Parathyroid adenoma (tissue), 2 donors: ENCODE data around the gene NAT8.
"Not testable (repeated sequence)": the region's sequence is repeated elsewhere in the genome, so short reads cannot be mapped to it uniquely, and the experiment has no call there.

ENCODE experiments used
- H2AFZ ChIP-seq: fragments of 300-600 bp; sonication (generic); one replicate; pipeline ENCODE4 v1.7.0; 2017; ENCODE audit warnings: antibody characterized with exemption, mild to moderate bottlenecking
- H3K27ac ChIP-seq: fragments of 300-600 bp; sonication (generic); one replicate; pipeline ENCODE4 v1.7.0; 2017
- H3K27me3 ChIP-seq: fragments of 300-600 bp; sonication (generic); one replicate; pipeline ENCODE4 v1.7.0; 2017; ENCODE audit warnings: low read length; ENCODE audit not compliant: control insufficient read depth, insufficient read depth
- H3K36me3 ChIP-seq: fragments of 300-600 bp; sonication (generic); one replicate; pipeline ENCODE4 v1.7.0; 2017; ENCODE audit warnings: low read length; ENCODE audit not compliant: control insufficient read depth, insufficient read depth
- H3K4me1 ChIP-seq: fragments of 300-600 bp; sonication (generic); one replicate; pipeline ENCODE4 v1.7.0; 2017; ENCODE audit warnings: control low read depth
- H3K4me2 ChIP-seq: fragments of 300-600 bp; sonication (generic); one replicate; pipeline ENCODE4 v1.7.0; 2017; ENCODE audit warnings: low read length
- H3K4me3 ChIP-seq: fragments of 300-600 bp; sonication (generic); one replicate; pipeline ENCODE4 v1.7.0; 2017; ENCODE audit warnings: low read depth, low read length
- H3K79me2 ChIP-seq: fragments of 300-600 bp; sonication (generic); one replicate; pipeline ENCODE4 v1.7.0; 2017; ENCODE audit warnings: control low read depth
- H3K9ac ChIP-seq: fragments of 300-600 bp; sonication (generic); one replicate; pipeline ENCODE4 v1.7.0; 2017; ENCODE audit warnings: mild to moderate bottlenecking
- H3K9me3 ChIP-seq: fragments of 300-600 bp; sonication (generic); one replicate; pipeline ENCODE4 v1.7.0; 2017; ENCODE audit warnings: low read length; ENCODE audit not compliant: control insufficient read depth
- TF ChIP-seq, protein P1 (sequence below): fragments of 300-600 bp; sonication (generic); IDR thresholded peaks from one replicate; pipeline ENCODE4 v1.7.0; 2017; ENCODE audit warnings: antibody characterized with exemption, mild to moderate bottlenecking
- donor health status: primary hyperparathyroidism.

Gene NAT8, protein sequence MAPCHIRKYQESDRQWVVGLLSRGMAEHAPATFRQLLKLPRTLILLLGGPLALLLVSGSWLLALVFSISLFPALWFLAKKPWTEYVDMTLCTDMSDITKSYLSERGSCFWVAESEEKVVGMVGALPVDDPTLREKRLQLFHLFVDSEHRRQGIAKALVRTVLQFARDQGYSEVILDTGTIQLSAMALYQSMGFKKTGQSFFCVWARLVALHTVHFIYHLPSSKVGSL

DNA sequence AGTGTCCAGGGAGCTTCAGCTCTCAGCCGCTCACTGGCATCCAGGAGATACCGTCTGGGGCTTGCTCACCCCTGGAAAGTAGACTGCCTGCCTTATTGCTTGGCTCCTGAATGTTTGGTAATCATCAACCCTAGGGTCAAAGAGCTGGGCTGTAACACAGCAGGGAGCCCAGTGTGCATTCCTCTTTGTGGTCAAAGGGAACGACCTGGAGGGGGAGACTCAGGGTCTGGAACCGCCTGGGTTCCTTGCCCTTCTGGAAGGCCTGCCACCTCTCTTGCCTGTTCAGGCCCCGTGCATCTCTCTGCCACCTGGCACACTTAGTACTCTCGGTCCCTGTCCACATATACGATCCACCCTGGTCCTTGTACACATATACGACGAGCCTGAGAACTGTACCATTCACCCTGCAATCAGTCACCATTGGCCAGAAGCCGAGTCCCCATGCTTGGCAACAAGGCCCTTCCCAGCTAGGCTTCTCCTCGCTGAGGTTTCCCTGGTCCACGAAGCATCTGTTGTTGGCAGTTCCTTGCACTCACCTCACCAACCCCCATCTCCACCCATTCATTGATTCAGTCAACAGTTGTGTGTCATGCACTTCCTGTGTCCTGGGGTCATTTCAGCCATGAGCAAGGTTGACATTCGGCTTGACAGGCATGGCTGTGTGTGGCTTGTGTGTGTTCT lies at the start of gene NAT8:
TSS of gene NAT8 (minus strand) at position 85 of the 681 bp plus-strand sequence. CDS start 794 bp downstream, outside the sequence.
- no peak within 1 kb of the TSS for H3K4me3 ChIP-seq
- H3K4me1 ChIP-seq = peaks cover 3% of the 10 kb centered on the region
- no peaks in the 10 kb centered on the region for H3K36me3 ChIP-seq
- TF ChIP-seq, protein P1, sequence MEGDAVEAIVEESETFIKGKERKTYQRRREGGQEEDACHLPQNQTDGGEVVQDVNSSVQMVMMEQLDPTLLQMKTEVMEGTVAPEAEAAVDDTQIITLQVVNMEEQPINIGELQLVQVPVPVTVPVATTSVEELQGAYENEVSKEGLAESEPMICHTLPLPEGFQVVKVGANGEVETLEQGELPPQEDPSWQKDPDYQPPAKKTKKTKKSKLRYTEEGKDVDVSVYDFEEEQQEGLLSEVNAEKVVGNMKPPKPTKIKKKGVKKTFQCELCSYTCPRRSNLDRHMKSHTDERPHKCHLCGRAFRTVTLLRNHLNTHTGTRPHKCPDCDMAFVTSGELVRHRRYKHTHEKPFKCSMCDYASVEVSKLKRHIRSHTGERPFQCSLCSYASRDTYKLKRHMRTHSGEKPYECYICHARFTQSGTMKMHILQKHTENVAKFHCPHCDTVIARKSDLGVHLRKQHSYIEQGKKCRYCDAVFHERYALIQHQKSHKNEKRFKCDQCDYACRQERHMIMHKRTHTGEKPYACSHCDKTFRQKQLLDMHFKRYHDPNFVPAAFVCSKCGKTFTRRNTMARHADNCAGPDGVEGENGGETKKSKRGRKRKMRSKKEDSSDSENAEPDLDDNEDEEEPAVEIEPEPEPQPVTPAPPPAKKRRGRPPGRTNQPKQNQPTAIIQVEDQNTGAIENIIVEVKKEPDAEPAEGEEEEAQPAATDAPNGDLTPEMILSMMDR = no peak
- no peak within 1 kb of the TSS for H2AFZ ChIP-seq
- no peak within 1 kb of the TSS for H3K9ac ChIP-seq
- H3K27ac ChIP-seq = no peak within 1 kb of the TSS
- H3K9me3 ChIP-seq = no peaks in the 10 kb centered on the region
- H3K4me2 ChIP-seq = no peak within 1 kb of the TSS
- no peaks in the 10 kb centered on the region for H3K27me3 ChIP-seq
- no peaks in the 10 kb centered on the region for H3K79me2 ChIP-seq

DNA sequence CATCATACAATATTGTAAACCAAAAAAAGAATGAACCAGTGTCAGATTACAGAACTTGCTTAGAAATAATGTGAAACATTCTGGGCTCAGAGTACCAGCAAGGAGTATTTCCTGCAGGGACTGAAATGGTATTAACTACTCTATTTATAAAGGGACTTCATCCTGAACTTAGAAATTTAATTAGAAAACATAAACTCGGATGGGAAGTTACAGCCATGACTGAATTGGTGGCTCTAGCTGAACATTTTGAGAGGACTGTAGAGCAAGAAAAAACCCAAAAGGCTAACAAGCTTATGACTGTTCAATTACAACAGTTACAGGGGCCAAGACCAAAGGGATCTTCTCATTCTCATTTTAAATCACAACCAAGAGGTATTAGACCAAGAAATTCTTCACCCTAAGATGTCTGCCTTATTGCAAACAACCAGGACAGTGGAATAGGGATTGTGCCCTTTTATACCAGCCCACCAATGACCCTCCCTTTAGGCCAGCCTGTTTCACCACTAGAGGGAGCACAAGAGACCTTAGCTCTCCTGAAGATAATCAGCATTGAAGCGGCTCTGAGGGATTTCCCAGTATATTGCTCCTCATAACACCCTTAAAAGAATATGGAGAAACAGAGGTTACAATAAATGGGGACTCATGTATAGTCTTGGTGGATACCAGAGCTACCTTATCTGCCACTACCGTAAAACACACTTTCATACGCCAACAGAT lies 48.3 kb upstream of the NAT8 start:
- TF ChIP-seq, protein P1 = peak; percentile 49
- H2AFZ ChIP-seq, H3K4me1 ChIP-seq, H3K36me3 ChIP-seq, H3K27me3 ChIP-seq, H3K4me3 ChIP-seq, H3K4me2 ChIP-seq, H3K9me3 ChIP-seq, H3K9ac ChIP-seq, H3K79me2 ChIP-seq, H3K27ac ChIP-seq: not testable (repeated sequence)

DNA sequence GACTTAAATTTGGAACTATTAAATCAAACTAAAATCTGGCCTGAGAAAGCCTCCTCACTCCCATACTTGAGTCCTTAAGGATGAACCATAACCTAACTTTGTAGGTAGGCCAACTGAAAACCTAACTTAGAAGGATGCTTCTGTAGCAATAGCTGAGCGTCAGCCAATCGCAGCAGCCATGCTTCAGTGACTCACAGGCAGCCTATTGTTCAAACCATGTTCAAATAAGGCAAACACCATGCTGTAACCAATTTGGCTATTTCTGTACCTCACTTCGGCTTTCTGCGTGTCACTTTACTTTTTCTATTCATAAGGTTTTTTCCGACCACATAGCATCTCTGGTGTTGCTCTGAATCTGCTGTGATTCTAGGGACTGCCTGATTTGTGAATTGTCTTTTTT lies 46.3 kb upstream of the NAT8 start:
- H3K27me3 ChIP-seq, H3K79me2 ChIP-seq, H3K36me3 ChIP-seq: not testable (repeated sequence)

DNA sequence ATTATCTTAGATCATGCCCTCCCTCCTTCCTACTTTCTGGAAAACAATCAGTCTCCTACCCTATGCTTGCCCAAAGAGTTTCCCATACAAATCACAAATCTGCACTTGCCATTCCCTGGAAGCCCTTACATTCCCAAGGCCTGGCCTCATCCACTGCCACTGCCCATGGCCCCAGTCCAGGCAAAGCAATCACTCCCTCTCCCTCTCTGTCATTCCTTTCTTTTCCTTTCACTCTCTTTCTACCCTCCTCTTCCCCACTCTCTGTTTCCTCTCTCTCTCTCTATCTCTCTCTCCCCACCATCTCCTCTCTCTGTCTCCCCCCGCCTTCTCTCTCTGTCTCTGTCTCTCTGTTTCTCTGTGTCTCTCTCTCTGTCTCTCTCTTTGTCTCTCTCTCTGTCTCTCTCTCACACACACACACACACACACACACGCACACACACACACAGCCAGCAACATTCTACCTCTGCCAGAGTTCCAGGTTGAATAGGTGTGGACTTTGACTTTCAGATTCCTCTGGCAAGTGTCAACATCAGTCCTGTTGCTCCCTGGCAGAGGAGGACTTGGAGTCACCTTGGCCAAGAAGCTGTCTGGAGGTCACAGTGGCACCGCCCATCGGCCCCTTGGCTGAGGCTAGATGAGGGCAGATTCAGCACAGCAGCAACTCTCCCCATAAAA lies 43.7 kb upstream of the NAT8 start:
- H3K36me3 ChIP-seq = no peaks in the 10 kb centered on the region
- H3K27me3 ChIP-seq = no peaks in the 10 kb centered on the region
- no peaks in the 10 kb centered on the region for H3K9me3 ChIP-seq
- H3K27ac ChIP-seq = no peak overlapping the region
- no peak overlapping the region for H2AFZ ChIP-seq
- H3K79me2 ChIP-seq = no peaks in the 10 kb centered on the region
- TF ChIP-seq, protein P1 = no peak
- no peak overlapping the region for H3K4me2 ChIP-seq
- H3K9ac ChIP-seq = no peak overlapping the region
- H3K4me1 ChIP-seq = no peaks in the 10 kb centered on the region
- H3K4me3 ChIP-seq = no peak overlapping the region

More for the DNA sequence above, 46.3 kb upstream of the NAT8 start:
- not testable (repeated sequence) for H2AFZ ChIP-seq, H3K4me1 ChIP-seq, H3K9ac ChIP-seq, H3K9me3 ChIP-seq, H3K4me2 ChIP-seq, H3K4me3 ChIP-seq, H3K27ac ChIP-seq

DNA sequence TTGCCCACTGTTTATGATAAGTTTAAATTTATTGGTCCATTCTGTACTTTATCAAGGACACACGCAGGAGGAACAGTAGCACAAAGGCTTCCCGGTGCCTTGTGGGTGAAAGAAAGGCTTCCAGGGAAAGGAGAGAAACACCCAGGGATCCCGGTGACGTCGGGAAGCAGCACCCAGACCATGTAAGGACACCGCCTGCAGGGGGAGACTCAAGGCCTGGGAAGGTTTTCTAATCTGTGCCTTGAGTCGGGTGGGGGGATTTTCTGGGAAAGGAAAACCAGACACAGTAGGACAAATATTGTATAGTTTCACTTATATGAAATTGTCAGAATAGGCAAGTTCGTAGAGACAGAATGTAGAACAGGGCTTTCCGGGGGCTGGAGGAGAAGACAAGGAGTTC lies 42.7 kb upstream of the NAT8 start:
- not testable (repeated sequence) for H2AFZ ChIP-seq, H3K4me2 ChIP-seq, H3K27ac ChIP-seq, H3K36me3 ChIP-seq, H3K9me3 ChIP-seq, H3K27me3 ChIP-seq, H3K79me2 ChIP-seq, H3K9ac ChIP-seq, H3K4me1 ChIP-seq, H3K4me3 ChIP-seq

DNA sequence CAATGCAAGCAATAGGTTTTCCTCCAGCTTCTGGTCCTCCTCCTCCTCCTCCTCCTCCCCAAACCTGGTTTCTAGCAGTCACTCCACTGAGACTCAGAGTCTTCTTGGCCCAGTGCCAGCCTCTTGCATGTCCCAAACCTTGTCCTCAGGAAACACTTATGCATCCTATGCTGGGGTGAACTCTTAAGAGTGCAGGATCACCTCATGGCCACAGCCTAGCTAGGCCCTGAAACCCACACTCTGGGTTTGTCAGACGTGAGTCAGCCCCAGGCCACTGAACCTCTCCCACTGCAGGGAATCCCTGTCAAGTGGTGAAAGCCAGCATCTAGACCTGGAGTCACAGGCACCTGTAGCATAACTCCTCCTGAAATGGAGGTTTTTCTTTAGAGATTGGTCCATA lies 42.1 kb upstream of the NAT8 start:
- H3K9me3 ChIP-seq, H3K27ac ChIP-seq, H3K9ac ChIP-seq, H3K27me3 ChIP-seq, H3K79me2 ChIP-seq, H3K36me3 ChIP-seq, H3K4me3 ChIP-seq, H2AFZ ChIP-seq, H3K4me1 ChIP-seq, H3K4me2 ChIP-seq: not testable (repeated sequence)
